ENCODE results near the gene FYN. TPM values are rescaled to one million over a fixed set of nuclear protein-coding genes. Genes with fewer than 3 reads are reported as not detected.

Gene FYN
- total and polyA plus RNA-seq, 2 of the 13 experiments (the other 11 are each of a cell fraction or from before 2014, with no cell fraction given): 15.5 to 24.6 TPM

DNA sequence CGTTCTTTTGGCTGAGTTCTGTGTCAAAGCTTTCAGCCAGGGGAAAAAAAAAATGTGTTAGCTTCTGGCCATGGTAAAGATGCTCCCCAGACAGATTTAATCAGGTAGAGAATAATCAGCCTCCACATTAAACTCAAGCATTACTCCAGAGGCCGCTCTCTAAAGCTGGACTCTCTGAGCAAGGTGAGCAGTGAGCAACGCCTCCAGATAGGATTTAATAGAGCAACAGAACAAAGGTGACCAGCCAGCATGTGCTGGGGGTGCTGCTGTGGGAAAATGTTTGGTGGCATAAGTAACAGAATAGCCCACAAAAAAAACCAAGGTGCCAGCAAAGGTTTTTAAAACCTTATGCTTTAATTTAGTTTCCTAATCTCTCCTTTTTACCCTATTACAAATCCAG, 164.1 kb downstream of the FYN start (continued):
- TF ChIP-seq TP53 (CRISPR knock-in tag; conservative IDR thresholded peaks at IDR 0.05): no peak

DNA sequence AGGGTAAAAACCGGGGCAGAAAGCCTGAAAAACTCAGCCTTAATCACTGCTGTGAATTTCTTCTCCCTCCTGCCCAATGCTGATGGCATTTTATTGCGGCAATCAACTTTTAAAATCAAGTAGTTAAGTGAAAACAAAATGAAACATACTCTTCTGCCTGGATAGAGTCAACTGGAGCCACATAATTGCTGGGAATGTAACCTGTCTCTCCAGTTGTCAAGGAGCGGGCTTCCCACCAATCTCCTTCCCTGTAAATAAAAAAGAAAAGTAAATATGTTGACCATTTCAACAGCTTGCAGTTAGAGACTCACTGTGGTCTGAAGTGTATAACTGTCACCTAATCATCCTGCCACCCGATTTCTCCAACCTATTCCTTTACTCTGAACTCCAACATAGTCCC, 165.5 kb downstream of the FYN start:
- intact Hi-C loops (cut with micrococcal nuclease; ENCODE audit: unreplicated experiment) (no loop called here), in situ Hi-C loops (cut with HindIII; ENCODE audit: extremely low pct_ligation_motif_present, low pct_unique_long_range_greater_than_20kb) (loop anchor here (5.0 to 25.0 kb wide), 2 partner anchors 290 to 455 kb away; no protein-coding TSS in a partner anchor)
- Histone ChIP-seq H3K79me2 (ENCODE audit: insufficient read depth, low read length) (no peaks in the 10 kb centered on the region), H3K27me3 (ENCODE audit: control insufficient read depth in 1 of 2, insufficient read depth in 2 of 2, low read length in 2 of 2) (no peaks in the 10 kb centered on the region), H3K9ac (ENCODE audit: insufficient read depth, low read depth, low read length) (no peak overlapping the region), H3K27ac (ENCODE audit: extremely low read length, insufficient read depth, low read length) (no peak overlapping the region), H2AFZ (ENCODE audit: low read length) (no peak overlapping the region), H3K36me3 (replicated peaks in 1 of 2; ENCODE audit: control insufficient read depth in 1 of 2, insufficient read depth in 2 of 2, low read length in 2 of 2) (no peaks in the 10 kb centered on the region), H3K4me3 (replicated peaks in 1 of 3; ENCODE audit: insufficient read depth in 1 of 3, low read depth in 2 of 3, low read length in 3 of 3) (no peak overlapping the region), H3K9me3 (ENCODE audit: low read length) (no peaks in the 10 kb centered on the region), H3K4me2 (ENCODE audit: low read depth, low read length) (no peak overlapping the region), H4K20me1 (ENCODE audit: insufficient read depth, low read length) (no peaks in the 10 kb centered on the region), H3K4me1 (ENCODE audit: insufficient read depth, low read length) (no peaks in the 10 kb centered on the region)
- ATAC-seq: no peak
- WGBS (ENCODE audit: low lambda C conversion rate): 71% methylated on average over 4 of the region's 4 CpGs
- no peak for DNase-seq (ENCODE audit: low spot score)
- no TSS peak for BruUV-seq (replicated peaks)
- POLR2A ChIA-PET: no interaction called here
- TF ChIP-seq, protein P1, sequence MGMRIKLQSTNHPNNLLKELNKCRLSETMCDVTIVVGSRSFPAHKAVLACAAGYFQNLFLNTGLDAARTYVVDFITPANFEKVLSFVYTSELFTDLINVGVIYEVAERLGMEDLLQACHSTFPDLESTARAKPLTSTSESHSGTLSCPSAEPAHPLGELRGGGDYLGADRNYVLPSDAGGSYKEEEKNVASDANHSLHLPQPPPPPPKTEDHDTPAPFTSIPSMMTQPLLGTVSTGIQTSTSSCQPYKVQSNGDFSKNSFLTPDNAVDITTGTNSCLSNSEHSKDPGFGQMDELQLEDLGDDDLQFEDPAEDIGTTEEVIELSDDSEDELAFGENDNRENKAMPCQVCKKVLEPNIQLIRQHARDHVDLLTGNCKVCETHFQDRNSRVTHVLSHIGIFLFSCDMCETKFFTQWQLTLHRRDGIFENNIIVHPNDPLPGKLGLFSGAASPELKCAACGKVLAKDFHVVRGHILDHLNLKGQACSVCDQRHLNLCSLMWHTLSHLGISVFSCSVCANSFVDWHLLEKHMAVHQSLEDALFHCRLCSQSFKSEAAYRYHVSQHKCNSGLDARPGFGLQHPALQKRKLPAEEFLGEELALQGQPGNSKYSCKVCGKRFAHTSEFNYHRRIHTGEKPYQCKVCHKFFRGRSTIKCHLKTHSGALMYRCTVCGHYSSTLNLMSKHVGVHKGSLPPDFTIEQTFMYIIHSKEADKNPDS (CRISPR knock-in tag; IDR thresholded peaks at IDR 0.05): no peak
- TF ChIP-seq ZEB1 (IDR thresholded peaks at IDR 0.05; ENCODE audit: insufficient replicate concordance, low read depth) (no peak), GPN1 (CRISPR knock-in tag; IDR thresholded peaks at IDR 0.05; ENCODE audit: borderline replicate concordance) (no peak), ZNF644 (CRISPR knock-in tag; IDR thresholded peaks at IDR 0.05; ENCODE audit: low read depth) (no peak), RFXANK (CRISPR knock-in tag; IDR thresholded peaks at IDR 0.05) (no peak)
- TF ChIP-seq, protein P2, sequence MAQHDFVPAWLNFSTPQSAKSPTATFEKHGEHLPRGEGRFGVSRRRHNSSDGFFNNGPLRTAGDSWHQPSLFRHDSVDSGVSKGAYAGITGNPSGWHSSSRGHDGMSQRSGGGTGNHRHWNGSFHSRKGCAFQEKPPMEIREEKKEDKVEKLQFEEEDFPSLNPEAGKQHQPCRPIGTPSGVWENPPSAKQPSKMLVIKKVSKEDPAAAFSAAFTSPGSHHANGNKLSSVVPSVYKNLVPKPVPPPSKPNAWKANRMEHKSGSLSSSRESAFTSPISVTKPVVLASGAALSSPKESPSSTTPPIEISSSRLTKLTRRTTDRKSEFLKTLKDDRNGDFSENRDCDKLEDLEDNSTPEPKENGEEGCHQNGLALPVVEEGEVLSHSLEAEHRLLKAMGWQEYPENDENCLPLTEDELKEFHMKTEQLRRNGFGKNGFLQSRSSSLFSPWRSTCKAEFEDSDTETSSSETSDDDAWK (CRISPR knock-in tag; IDR thresholded peaks at IDR 0.05): no peak
- FAIRE-seq: no peak
- CTCF ChIA-PET (ENCODE audit: low intra/inter-chr PET ratio, low total read pairs): no interaction called here

Data from HepG2 (cell line).